Osteoblast (primary cell): ENCODE data around the gene RAPGEF1. TPM values are rescaled to one million over a fixed set of nuclear protein-coding genes. Genes with fewer than 3 reads are reported as not detected.
A peak's percentile ranks its signal among the peaks of the same experiment; 100 is the strongest.

Experiments
- DNase-seq: peaks from one replicate; pipeline ENCODE4 v3.0.0; 2011; ENCODE audit warnings: low spot score, mixed read lengths; ENCODE audit not compliant: insufficient read length; ENCODE audit errors: missing footprints
- H2AFZ ChIP-seq: 2 replicates; pipeline ENCODE4 v1.6.0; 2011; ENCODE audit warnings: mild to moderate bottlenecking, low read length
- H3K27ac ChIP-seq: 2 replicates; pipeline ENCODE4 v1.5.1; 2011; ENCODE audit warnings: mild to moderate bottlenecking, low read depth, low read length, moderate library complexity
- H3K27me3 ChIP-seq: 2 replicates; pipeline ENCODE4 v1.6.0; 2012; ENCODE audit warnings: mild to moderate bottlenecking, control low read depth, inconsistent platforms, low read length, moderate library complexity; ENCODE audit not compliant: insufficient read depth
- H3K36me3 ChIP-seq: 2 replicates; pipeline ENCODE4 v1.5.1; 2011; ENCODE audit warnings: mild to moderate bottlenecking, low read length, control low read depth, moderate library complexity; ENCODE audit not compliant: insufficient read depth
- H3K4me1 ChIP-seq: 2 replicates; pipeline ENCODE4 v1.5.1; 2011; ENCODE audit warnings: mild to moderate bottlenecking, low read length, control low read depth, moderate library complexity; ENCODE audit not compliant: insufficient read depth
- H3K4me2 ChIP-seq: 2 replicates; pipeline ENCODE4 v1.6.0; 2011; ENCODE audit warnings: mild to moderate bottlenecking, low read length; ENCODE audit not compliant: insufficient read depth
- H3K4me3 ChIP-seq: fragments of 200-600 bp; sonication (generic); 3 replicates; pipeline ENCODE4 v1.5.1; 2012; ENCODE audit warnings: mild to moderate bottlenecking, low read length, inconsistent platforms; ENCODE audit not compliant: insufficient read depth
- H3K79me2 ChIP-seq: 2 replicates; pipeline ENCODE4 v1.6.0; 2012; ENCODE audit warnings: mild to moderate bottlenecking, low read length, control low read depth, inconsistent platforms; ENCODE audit not compliant: insufficient read depth
- H3K9me3 ChIP-seq: 2 replicates; pipeline ENCODE4 v1.5.1; 2011; ENCODE audit warnings: low read depth, low read length, control low read depth
- H4K20me1 ChIP-seq: 2 replicates; pipeline ENCODE4 v1.6.0; 2012; ENCODE audit warnings: mild to moderate bottlenecking, low read length, control low read depth; ENCODE audit not compliant: insufficient read depth
- CTCF ChIP-seq: IDR thresholded peaks from 2 replicates; pipeline ENCODE4 v1.5.1; 2011; ENCODE audit warnings: mild to moderate bottlenecking, low read depth, low read length, moderate library complexity; ENCODE audit errors: extremely low read depth
- small RNA-seq: library from RNA; depleted of rRNA; stranded (forward); fragments of <200 nt; gene quantifications from one replicate; pipeline ENCODE3, GENCODE V24; 2012
- total RNA-seq: library from RNA; depleted of rRNA; stranded (reverse); fragments of >200 nt; gene quantifications from 2 replicates; pipeline ENCODE4 v1.2.3, GENCODE V29; 2012

The RAPGEF1 gene
- total RNA-seq, 1 donor, result 34.7 TPM

DNA sequence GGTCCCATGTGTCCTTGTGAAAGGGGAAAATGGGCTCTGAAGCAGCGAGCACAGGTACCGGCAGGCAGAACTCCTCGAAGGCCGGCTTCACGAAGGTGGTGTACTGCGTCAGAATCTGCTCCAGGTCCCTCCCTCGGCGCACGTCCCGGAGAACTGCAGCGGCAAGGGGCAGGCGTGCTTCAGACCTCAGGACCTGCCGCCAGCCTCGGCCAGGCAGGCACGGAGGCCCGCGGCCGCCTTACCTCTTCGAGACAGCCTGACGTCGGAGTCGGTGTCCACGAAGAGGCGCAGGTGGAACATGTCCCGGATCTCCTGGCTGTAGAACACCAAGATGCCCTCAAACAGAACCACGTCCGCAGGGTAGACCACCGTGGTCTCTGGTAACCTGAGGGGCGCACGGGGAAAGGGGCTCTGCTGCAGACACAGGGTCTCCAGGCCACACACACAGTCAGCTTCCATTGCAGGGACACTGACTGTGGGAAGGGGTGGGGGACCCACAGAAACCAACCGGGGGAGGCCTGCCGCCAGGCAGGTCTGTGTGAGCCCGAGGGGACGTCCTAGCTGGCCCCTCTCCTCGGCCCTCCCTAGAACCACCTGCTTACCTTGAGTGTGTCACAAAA is 210.9 kb downstream of the RAPGEF1 start:
- H3K27ac ChIP-seq, result no peak overlapping the region
- peak; percentile 59 for DNase-seq
- peaks cover 12% of the 10 kb centered on the region for H3K4me1 ChIP-seq
- no peaks in the 10 kb centered on the region for H3K27me3 ChIP-seq
- H4K20me1 ChIP-seq, result peaks cover 6% of the 10 kb centered on the region
- H2AFZ ChIP-seq, result no peak overlapping the region
- H3K4me2 ChIP-seq, result no peak overlapping the region
- H3K9me3 ChIP-seq, result no peaks in the 10 kb centered on the region
- H3K79me2 ChIP-seq, result peaks cover 17% of the 10 kb centered on the region
- no peak overlapping the region for H3K4me3 ChIP-seq
- TF ChIP-seq CTCF, result no peak
- H3K36me3 ChIP-seq, result peaks cover 40% of the 10 kb centered on the region

DNA sequence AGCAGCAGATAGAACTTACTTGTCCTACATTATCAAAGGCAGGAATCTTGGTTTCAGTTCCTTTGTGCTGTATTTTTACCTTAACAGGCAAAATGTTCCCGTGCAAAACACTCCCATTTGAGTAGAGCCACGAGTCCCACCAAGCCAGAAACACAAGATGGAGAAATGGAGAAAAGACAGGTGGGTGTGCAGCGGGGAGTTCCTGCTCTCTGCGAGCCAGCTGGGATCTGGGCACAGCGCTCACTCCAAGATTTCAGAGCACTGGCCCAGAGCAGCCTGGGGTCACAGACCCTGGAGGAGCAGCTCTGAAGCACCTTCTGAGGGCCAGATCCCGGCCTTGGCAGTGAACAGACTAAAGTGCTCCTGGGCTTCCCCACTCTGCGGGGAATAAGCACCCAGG is 211.7 kb downstream of the RAPGEF1 start:
- H3K79me2 ChIP-seq, result peaks cover 17% of the 10 kb centered on the region
- peaks cover 8% of the 10 kb centered on the region for H4K20me1 ChIP-seq
- no peak overlapping the region for H3K4me2 ChIP-seq
- no peak overlapping the region for H2AFZ ChIP-seq
- no peak for TF ChIP-seq CTCF
- H3K4me3 ChIP-seq, result no peak overlapping the region
- H3K36me3 ChIP-seq, result peaks cover 49% of the 10 kb centered on the region
- no peaks in the 10 kb centered on the region for H3K9me3 ChIP-seq
- H3K4me1 ChIP-seq, result peaks cover 13% of the 10 kb centered on the region
- no peaks in the 10 kb centered on the region for H3K27me3 ChIP-seq
- DNase-seq, result peak; percentile 76
- no peak overlapping the region for H3K27ac ChIP-seq

Small RNA genes lying within 50 kb of the gene (small RNA-seq; reads per million reads assigned to genes)
- not detected for gene EIF4A1P3
- gene RF00272, result not detected
- not detected for gene RN7SL328P

Other genes with a start within 250 kb of the RAPGEF1 start
- 32.6 and 33.9 TPM in 2 replicates for gene POMT1, start 237.2 kb downstream of the RAPGEF1 start, total RNA-seq
- gene UCK1, start 208.8 kb downstream of the RAPGEF1 start, total RNA-seq, result 19.5 and 22.4 TPM in 2 replicates
- gene PRRT1B, start 194.6 kb downstream of the RAPGEF1 start, total RNA-seq, result not detected in 2 replicates